Astrocyte (in vitro differentiated cells and primary cell): ENCODE results near the gene KRT73.

Experiments
- EZH2 ChIP-seq: IDR thresholded peaks from 2 replicates; pipeline ENCODE4 v1.6.1; 2012; ENCODE audit warnings: mild to moderate bottlenecking, low read length, inconsistent platforms; ENCODE audit not compliant: insufficient read depth
- TF ChIP-seq, protein P1 (sequence below): IDR thresholded peaks from 2 replicates; pipeline ENCODE4 v1.5.1; 2011; ENCODE audit warnings: low read depth, mild to moderate bottlenecking, inconsistent platforms, low read length, moderate library complexity; ENCODE audit not compliant: insufficient read depth

GRCh38 chr12:52575256-52575655 lies 43.1 kb downstream of the KRT73 start:
- TF ChIP-seq, protein P1, sequence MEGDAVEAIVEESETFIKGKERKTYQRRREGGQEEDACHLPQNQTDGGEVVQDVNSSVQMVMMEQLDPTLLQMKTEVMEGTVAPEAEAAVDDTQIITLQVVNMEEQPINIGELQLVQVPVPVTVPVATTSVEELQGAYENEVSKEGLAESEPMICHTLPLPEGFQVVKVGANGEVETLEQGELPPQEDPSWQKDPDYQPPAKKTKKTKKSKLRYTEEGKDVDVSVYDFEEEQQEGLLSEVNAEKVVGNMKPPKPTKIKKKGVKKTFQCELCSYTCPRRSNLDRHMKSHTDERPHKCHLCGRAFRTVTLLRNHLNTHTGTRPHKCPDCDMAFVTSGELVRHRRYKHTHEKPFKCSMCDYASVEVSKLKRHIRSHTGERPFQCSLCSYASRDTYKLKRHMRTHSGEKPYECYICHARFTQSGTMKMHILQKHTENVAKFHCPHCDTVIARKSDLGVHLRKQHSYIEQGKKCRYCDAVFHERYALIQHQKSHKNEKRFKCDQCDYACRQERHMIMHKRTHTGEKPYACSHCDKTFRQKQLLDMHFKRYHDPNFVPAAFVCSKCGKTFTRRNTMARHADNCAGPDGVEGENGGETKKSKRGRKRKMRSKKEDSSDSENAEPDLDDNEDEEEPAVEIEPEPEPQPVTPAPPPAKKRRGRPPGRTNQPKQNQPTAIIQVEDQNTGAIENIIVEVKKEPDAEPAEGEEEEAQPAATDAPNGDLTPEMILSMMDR: no peak
- TF ChIP-seq EZH2: no peak
